Gastrocnemius medialis (tissue), 4 donors: ENCODE results near the gene HLA-DQA2. TPM values are rescaled to one million over a fixed set of nuclear protein-coding genes. Genes with fewer than 3 reads are reported as not detected.
"Not testable (repeated sequence)": the region's sequence is repeated elsewhere in the genome, so short reads cannot be mapped to it uniquely, and the experiment has no call there.

Experiments
- ATAC-seq, 2 donors: fragments of 150-250 bp; one replicate each; pipeline ENCODE4 v1.9.1; 2016
- DNase-seq, 2 donors: peaks; one replicate each; pipeline ENCODE4 v3.0.0-alpha.2; 2019
- H3K27ac ChIP-seq, 4 donors: fragments of 200-600 bp; sonication (generic); 1 replicate in 1 of 4; 2 replicates in 3 of 4; pipeline ENCODE4 v1.5.1; 2016 to 2018; ENCODE audit warnings: mild to moderate bottlenecking in 2 of 4, moderate library complexity in 1 of 4
- H3K27me3 ChIP-seq, 3 donors: fragments of 200-600 bp; sonication (generic) in 2 of 3; 1 replicate in 1 of 3; 2 replicates in 2 of 3; pipeline versions ENCODE4 v1.5.1 to v1.6.0; 2016 to 2019; ENCODE audit warnings: mild to moderate bottlenecking in 1 of 3, moderate library complexity in 1 of 3
- H3K36me3 ChIP-seq, 2 donors: fragments of 200-600 bp; sonication (generic) in 1 of 2; one replicate each; pipeline ENCODE4 v1.5.1; 2017 to 2018
- H3K4me1 ChIP-seq, 2 donors: fragments of 200-600 bp; sonication (generic) in 1 of 2; one replicate each; pipeline ENCODE4 v1.5.1; 2016 to 2017; ENCODE audit warnings: mild to moderate bottlenecking in 2 of 2
- H3K4me3 ChIP-seq, 4 donors: fragments of 200-600 bp; sonication (generic) in 3 of 4; 1 replicate in 1 of 4; 2 replicates in 3 of 4; pipeline ENCODE4 v1.5.1; 2016 to 2019; ENCODE audit warnings: mild to moderate bottlenecking in 2 of 4
- H3K9me3 ChIP-seq, 3 donors: fragments of 200-600 bp; sonication (generic) in 2 of 3; 1 replicate in 1 of 3; 2 replicates in 2 of 3; pipeline ENCODE4 v1.5.1; 2016 to 2019
- POLR2A ChIP-seq, 2 donors: fragments of 450-650 bp; IDR thresholded peaks; one replicate each; pipeline ENCODE4 v1.6.1; 2017; ENCODE audit warnings: antibody characterized with exemption in 2 of 2, mild to moderate bottlenecking in 2 of 2, moderate library complexity in 2 of 2
- in situ Hi-C, 4 donors: fragments of 200-750 bp; cut with MboI; loops; one replicate each; pipeline versions ENCODE4 v1.15.0 to v1.8.0; 2017; ENCODE audit warnings: low sequenced_read_pairs in 4 of 4
- intact Hi-C: fragments of 100-400 bp; cut with DNase I; formaldehyde crosslinking; loops from one replicate; pipeline ENCODE4 v1.15.1; 2023; ENCODE audit warnings: low total_unique reads
- total RNA-seq, 4 donors: library from RNA; depleted of rRNA; stranded (reverse); fragments of >200 nt; gene quantifications; one replicate each; pipeline versions ENCODE4 v1.1.0 to v1.2.3, GENCODE V29; 2016
- TF ChIP-seq, protein P1 (sequence below), 5 experiments: fragments of 450-650 bp in 3 of 5; fragments of 200-600 bp in 2 of 5; sonication (generic) in 2 of 5; IDR thresholded peaks in 4 of 5; conservative IDR thresholded peaks in 1 of 5; 1 replicate in 4 of 5; 2 replicates in 1 of 5; pipeline ENCODE4 v1.5.1; 2016 to 2019; ENCODE audit warnings: antibody characterized with exemption in 5 of 5, mild to moderate bottlenecking in 3 of 5, moderate library complexity in 3 of 5

The HLA-DQA2 gene
- total RNA-seq, 4 donors from 2014 or later: 0.49 TPM; not detected in 3

- intact Hi-C loops (no loop called here), in situ Hi-C loops (no loop called here)
- no peak overlapping the region for H3K27ac ChIP-seq
- DNase-seq (no peak), ATAC-seq (no peak)
- no peak overlapping the region for H3K4me3 ChIP-seq
- TF ChIP-seq, protein P1, sequence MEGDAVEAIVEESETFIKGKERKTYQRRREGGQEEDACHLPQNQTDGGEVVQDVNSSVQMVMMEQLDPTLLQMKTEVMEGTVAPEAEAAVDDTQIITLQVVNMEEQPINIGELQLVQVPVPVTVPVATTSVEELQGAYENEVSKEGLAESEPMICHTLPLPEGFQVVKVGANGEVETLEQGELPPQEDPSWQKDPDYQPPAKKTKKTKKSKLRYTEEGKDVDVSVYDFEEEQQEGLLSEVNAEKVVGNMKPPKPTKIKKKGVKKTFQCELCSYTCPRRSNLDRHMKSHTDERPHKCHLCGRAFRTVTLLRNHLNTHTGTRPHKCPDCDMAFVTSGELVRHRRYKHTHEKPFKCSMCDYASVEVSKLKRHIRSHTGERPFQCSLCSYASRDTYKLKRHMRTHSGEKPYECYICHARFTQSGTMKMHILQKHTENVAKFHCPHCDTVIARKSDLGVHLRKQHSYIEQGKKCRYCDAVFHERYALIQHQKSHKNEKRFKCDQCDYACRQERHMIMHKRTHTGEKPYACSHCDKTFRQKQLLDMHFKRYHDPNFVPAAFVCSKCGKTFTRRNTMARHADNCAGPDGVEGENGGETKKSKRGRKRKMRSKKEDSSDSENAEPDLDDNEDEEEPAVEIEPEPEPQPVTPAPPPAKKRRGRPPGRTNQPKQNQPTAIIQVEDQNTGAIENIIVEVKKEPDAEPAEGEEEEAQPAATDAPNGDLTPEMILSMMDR (IDR thresholded peaks at IDR 0.05 in 4 of 5, conservative IDR thresholded peaks at IDR 0.05 in 1 of 5): no peak
- no peak for TF ChIP-seq POLR2A (IDR thresholded peaks at IDR 0.05)
- H3K27me3 ChIP-seq: no peaks in the 10 kb centered on the region
- no peaks in the 10 kb centered on the region for H3K4me1 ChIP-seq
- no peaks in the 10 kb centered on the region for H3K9me3 ChIP-seq
- H3K36me3 ChIP-seq: no peaks in the 10 kb centered on the region
Observed at GRCh38 chr6:32718879-32719278, 22.3 kb upstream of the HLA-DQA2 start.

DNA sequence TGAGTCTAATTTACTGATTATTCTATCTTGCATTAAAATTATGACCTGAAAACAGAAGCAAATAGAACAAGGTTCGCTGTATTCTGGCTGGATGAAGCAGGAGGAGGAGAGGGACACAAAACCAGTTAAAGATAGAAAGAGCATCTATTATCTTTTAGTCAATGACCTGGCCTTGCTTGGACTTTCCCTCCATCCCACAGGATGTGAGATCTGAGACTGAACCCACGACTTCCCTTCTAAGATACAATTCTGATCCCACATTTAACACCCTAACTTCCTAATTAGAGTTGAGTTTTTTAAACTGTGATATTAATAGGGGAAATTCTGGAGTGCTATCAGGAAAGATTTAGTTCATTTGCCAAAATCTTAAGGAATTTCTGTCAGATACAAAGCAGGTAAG is 3.1 kb upstream of the HLA-DQA2 start:
- no peaks in the 10 kb centered on the region for H3K9me3 ChIP-seq
- no peak overlapping the region for H3K27ac ChIP-seq
- in situ Hi-C loops: no loop called here
- DNase-seq (no peak), ATAC-seq (no peak)
- H3K36me3 ChIP-seq: no peaks in the 10 kb centered on the region
- intact Hi-C loops: no loop called here
- no peak overlapping the region for H3K4me3 ChIP-seq
- H3K4me1 ChIP-seq: no peaks in the 10 kb centered on the region
- TF ChIP-seq POLR2A (IDR thresholded peaks at IDR 0.05): no peak
- TF ChIP-seq, protein P1 (IDR thresholded peaks at IDR 0.05 in 4 of 5, conservative IDR thresholded peaks at IDR 0.05 in 1 of 5): no peak
- no peaks in the 10 kb centered on the region for H3K27me3 ChIP-seq

GRCh38 chr6:32742374-32742773 is 1.2 kb downstream of the HLA-DQA2 start:
- Histone ChIP-seq H3K27me3 (peaks cover 0 to 3% (median 0%) of the 10 kb centered on the region in 3 donors), H3K4me1 (no peaks in the 10 kb centered on the region), H3K27ac (no peak overlapping the region), H3K9me3 (no peaks in the 10 kb centered on the region), H3K36me3 (no peaks in the 10 kb centered on the region), H3K4me3 (no peak overlapping the region)
- in situ Hi-C loops (no loop called here), intact Hi-C loops (no loop called here)
- DNase-seq: no peak
- ATAC-seq: no peak
- TF ChIP-seq, protein P1 (IDR thresholded peaks at IDR 0.05 in 4 of 5, conservative IDR thresholded peaks at IDR 0.05 in 1 of 5): no peak
- TF ChIP-seq POLR2A (IDR thresholded peaks at IDR 0.05): no peak

DNA sequence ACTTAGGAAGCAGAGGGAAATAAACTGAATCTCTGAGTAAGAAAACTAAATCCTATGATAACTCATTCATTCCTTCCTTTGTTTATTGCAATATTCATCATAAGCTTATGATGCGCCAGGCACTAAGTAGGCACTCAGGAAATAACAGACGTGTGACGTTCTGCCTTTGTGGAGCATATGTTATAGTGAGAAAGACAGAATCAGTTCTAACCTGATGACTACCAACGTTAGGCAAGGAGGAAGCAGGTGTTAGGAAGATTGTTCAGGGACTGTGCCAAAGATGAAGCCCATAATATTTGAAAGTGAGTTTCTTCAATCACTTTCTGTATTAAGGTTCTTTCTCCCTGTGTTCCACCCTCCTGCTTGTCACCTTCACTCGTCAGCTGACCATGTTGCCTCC is 3.6 kb downstream of the HLA-DQA2 start:
- no peak for TF ChIP-seq POLR2A (IDR thresholded peaks at IDR 0.05)
- TF ChIP-seq, protein P1 (IDR thresholded peaks at IDR 0.05 in 4 of 5, conservative IDR thresholded peaks at IDR 0.05 in 1 of 5): no peak
- Histone ChIP-seq H3K4me1 (no peaks in the 10 kb centered on the region), H3K27ac (no peak overlapping the region), H3K27me3 (peaks cover 0 to 3% (median 0%) of the 10 kb centered on the region in 3 donors), H3K4me3 (no peak overlapping the region), H3K36me3 (no peaks in the 10 kb centered on the region), H3K9me3 (no peaks in the 10 kb centered on the region)
- ATAC-seq: no peak
- in situ Hi-C loops (no loop called here), intact Hi-C loops (no loop called here)
- no peak for DNase-seq

DNA sequence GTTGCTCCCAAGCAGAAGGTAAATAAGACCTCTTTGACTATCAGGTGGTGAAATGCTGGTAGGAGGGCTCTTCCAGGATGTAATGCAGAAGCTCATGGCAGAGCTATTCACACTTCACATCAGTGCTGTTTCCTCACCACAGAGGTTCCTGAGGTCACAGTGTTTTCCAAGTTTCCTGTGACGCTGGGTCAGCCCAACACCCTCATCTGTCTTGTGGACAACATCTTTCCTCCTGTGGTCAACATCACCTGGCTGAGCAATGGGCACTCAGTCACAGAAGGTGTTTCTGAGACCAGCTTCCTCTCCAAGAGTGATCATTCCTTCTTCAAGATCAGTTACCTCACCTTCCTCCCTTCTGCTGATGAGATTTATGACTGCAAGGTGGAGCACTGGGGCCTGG is 4.5 kb downstream of the HLA-DQA2 start:
- H3K27me3 ChIP-seq, H3K36me3 ChIP-seq, H3K9me3 ChIP-seq, H3K4me1 ChIP-seq, H3K4me3 ChIP-seq, in situ Hi-C loops, ATAC-seq, H3K27ac ChIP-seq, DNase-seq, intact Hi-C loops: not testable (repeated sequence)
